ENCODE data around the gene CLCN2. TPM values are rescaled to one million over a fixed set of nuclear protein-coding genes. Genes with fewer than 3 reads are reported as not detected.

The CLCN2 gene
- total RNA-seq, 1 experiment from 2014 or later = 21.1 TPM

- peak; percentile 71 for DNase-seq (ENCODE audit: low read depth)
Measured at GRCh38 chr3:184361932-184362667, 695 bp upstream of the CLCN2 start.

GRCh38 chr3:184360929-184361531 is 375 bp downstream of the CLCN2 start:
- no peak for DNase-seq (ENCODE audit: low read depth)

GRCh38 chr3:184360070-184360928 is 1.1 kb downstream of the CLCN2 start:
- no peak for DNase-seq (ENCODE audit: low read depth)

GRCh38 chr3:184359610-184360009 is 1.8 kb downstream of the CLCN2 start:
- no peak for DNase-seq (ENCODE audit: low read depth)

GRCh38 chr3:184358921-184359350 is 2.5 kb downstream of the CLCN2 start:
- DNase-seq (ENCODE audit: low read depth) = no peak

GRCh38 chr3:184358124-184358767 is 3.2 kb downstream of the CLCN2 start:
- no peak for DNase-seq (ENCODE audit: low read depth)

- DNase-seq (ENCODE audit: low read depth) = no peak
Measured at GRCh38 chr3:184357248-184358123, 3.9 kb downstream of the CLCN2 start.

- no peak for DNase-seq (ENCODE audit: low read depth)
Measured at GRCh38 chr3:184355261-184356040, 6.0 kb downstream of the CLCN2 start.

GRCh38 chr3:184354754-184355153 is 6.7 kb downstream of the CLCN2 start:
- no peak for DNase-seq (ENCODE audit: low read depth)

- peak; percentile 61 for DNase-seq (ENCODE audit: low read depth)
Measured at GRCh38 chr3:184354121-184354728, 7.2 kb downstream of the CLCN2 start.

- no peak for DNase-seq (ENCODE audit: low read depth)
Measured at GRCh38 chr3:184353546-184353941, 7.9 kb downstream of the CLCN2 start.

- no peak for DNase-seq (ENCODE audit: low read depth)
Measured at GRCh38 chr3:184352897-184353545, 8.4 kb downstream of the CLCN2 start.

- no peak for DNase-seq (ENCODE audit: low read depth)
Measured at GRCh38 chr3:184352149-184352785, 9.1 kb downstream of the CLCN2 start.

GRCh38 chr3:184351511-184352148 is 9.8 kb downstream of the CLCN2 start:
- no peak for DNase-seq (ENCODE audit: low read depth)

- no peak for DNase-seq (ENCODE audit: low read depth)
Measured at GRCh38 chr3:184350618-184351017, 10.8 kb downstream of the CLCN2 start.

GRCh38 chr3:184349563-184350470 is 11.6 kb downstream of the CLCN2 start:
- DNase-seq (ENCODE audit: low read depth) = no peak

- no peak for DNase-seq (ENCODE audit: low read depth)
Measured at GRCh38 chr3:184348057-184348382, 13.4 kb downstream of the CLCN2 start.
